ENCODE data around the gene EDDM13. TPM values are rescaled to one million over a fixed set of nuclear protein-coding genes. Genes with fewer than 3 reads are reported as not detected.

The EDDM13 gene
- total and polyA plus RNA-seq, 2 donors from 2014 or later = 0.54 to 1.6 TPM

GRCh38 chr19:56314018-56314380 is 41.5 kb downstream of the EDDM13 start:
- peak overlapping the region; percentile 97 to 99 (median 99) for H3K4me3 ChIP-seq (ENCODE audit: low read length in 3 of 3)
- H3K27ac ChIP-seq (ENCODE audit: low read depth in 2 of 2, low read length in 2 of 2) = peak overlapping the region; percentile 98 to 99
- peaks cover 3 to 18% (median 6%) of the 10 kb centered on the region in 3 donors for H3K4me1 ChIP-seq (ENCODE audit: control insufficient read depth in 2 of 3, insufficient read depth in 2 of 3, low read depth in 1 of 3, low read length in 3 of 3)
- DNase-seq (no peak), FAIRE-seq (no peak)
- peak overlapping the region; percentile 88 to 97 (median 94) for H3K9ac ChIP-seq (ENCODE audit: low read length in 3 of 3)
- TF ChIP-seq CTCF (IDR thresholded peaks at IDR 0.05; ENCODE audit: borderline replicate concordance, extremely low read depth, insufficient read depth) = no peak
- intact Hi-C loops (cut with DNase I) = no loop called here
- no peaks in the 10 kb centered on the region for H3K9me3 ChIP-seq (ENCODE audit: control insufficient read depth in 2 of 3, insufficient read depth in 1 of 3, low read length in 3 of 3)
- H3K36me3 ChIP-seq (ENCODE audit: control insufficient read depth in 2 of 3, insufficient read depth in 3 of 3, low read length in 3 of 3) = peaks cover 0 to 8% (median 2%) of the 10 kb centered on the region in 3 donors
- H3K27me3 ChIP-seq (ENCODE audit: control insufficient read depth, insufficient read depth, low read length) = no peaks in the 10 kb centered on the region

GRCh38 chr19:56314381-56315076 is 42.0 kb downstream of the EDDM13 start, which contains the start of gene ZSCAN5A:
TSS of gene ZSCAN5A (minus strand) at chr19:56314839. CDS start at chr19:56225046, 89,793 bp downstream.
- Histone ChIP-seq H3K4me1 (ENCODE audit: control insufficient read depth in 2 of 3, insufficient read depth in 2 of 3, low read depth in 1 of 3, low read length in 3 of 3) (peaks cover 3 to 18% (median 6%) of the 10 kb centered on the region in 3 donors), H3K9ac (ENCODE audit: low read length in 3 of 3) (peak within 1 kb of the TSS; percentile 88 to 97 (median 94)), H3K4me3 (ENCODE audit: low read length in 3 of 3) (peak within 1 kb of the TSS; percentile 97 to 99 (median 99)), H3K9me3 (ENCODE audit: control insufficient read depth in 2 of 3, insufficient read depth in 1 of 3, low read length in 3 of 3) (no peaks in the 10 kb centered on the region), H3K27ac (ENCODE audit: low read depth in 2 of 2, low read length in 2 of 2) (peak within 1 kb of the TSS; percentile 98 to 99), H3K27me3 (ENCODE audit: control insufficient read depth, insufficient read depth, low read length) (no peaks in the 10 kb centered on the region), H3K36me3 (ENCODE audit: control insufficient read depth in 2 of 3, insufficient read depth in 3 of 3, low read length in 3 of 3) (peaks cover 0 to 8% (median 2%) of the 10 kb centered on the region in 3 donors)
- intact Hi-C loops (cut with DNase I) = no loop called here
- peak; percentile 98 to 100 (median 99) for DNase-seq
- TF ChIP-seq CTCF (IDR thresholded peaks at IDR 0.05; ENCODE audit: borderline replicate concordance, extremely low read depth, insufficient read depth) = no peak
- no peak for FAIRE-seq

GRCh38 chr19:56315077-56315828 is 42.7 kb downstream of the EDDM13 start:
- FAIRE-seq = peak; percentile 51
- intact Hi-C loops (cut with DNase I) = no loop called here

More at GRCh38 chr19:56315077-56315828, 42.7 kb downstream of the EDDM13 start:
- peak overlapping the region; percentile 88 to 97 (median 94) for H3K9ac ChIP-seq (ENCODE audit: low read length in 3 of 3)
- peak; percentile 97 to 99 (median 98) for DNase-seq
- TF ChIP-seq CTCF (IDR thresholded peaks at IDR 0.05; ENCODE audit: borderline replicate concordance, extremely low read depth, insufficient read depth) = no peak
- peak overlapping the region; percentile 97 to 99 (median 99) for H3K4me3 ChIP-seq (ENCODE audit: low read length in 3 of 3)
- H3K27me3 ChIP-seq (ENCODE audit: control insufficient read depth, insufficient read depth, low read length) = no peaks in the 10 kb centered on the region
- H3K9me3 ChIP-seq (ENCODE audit: control insufficient read depth in 2 of 3, insufficient read depth in 1 of 3, low read length in 3 of 3) = no peaks in the 10 kb centered on the region
- peak overlapping the region; percentile 98 to 99 for H3K27ac ChIP-seq (ENCODE audit: low read depth in 2 of 2, low read length in 2 of 2)
- peaks cover 3 to 18% (median 6%) of the 10 kb centered on the region in 3 donors for H3K4me1 ChIP-seq (ENCODE audit: control insufficient read depth in 2 of 3, insufficient read depth in 2 of 3, low read depth in 1 of 3, low read length in 3 of 3)
- H3K36me3 ChIP-seq (ENCODE audit: control insufficient read depth in 2 of 3, insufficient read depth in 3 of 3, low read length in 3 of 3) = peaks cover 0 to 8% (median 2%) of the 10 kb centered on the region in 3 donors

All from kidney (tissue), 14 donors.